Stimulated activated CD4-positive, alpha-beta T cell treated with anti-CD3 and anti-CD28 coated beads, Interleukin-2, amount 100 ng/mL, for 48 hours (primary cell): ENCODE data around the gene ANKH.
A peak's percentile ranks its signal among the peaks of the same experiment; 100 is the strongest.
"Not testable (repeated sequence)": the region's sequence is repeated elsewhere in the genome, so short reads cannot be mapped to it uniquely, and the experiment has no call there.

Experiments used
- DNase-seq, 2 donors: peaks; one replicate each; pipeline ENCODE4 v3.0.0-alpha.2; 2020

ANKH gene

DNA sequence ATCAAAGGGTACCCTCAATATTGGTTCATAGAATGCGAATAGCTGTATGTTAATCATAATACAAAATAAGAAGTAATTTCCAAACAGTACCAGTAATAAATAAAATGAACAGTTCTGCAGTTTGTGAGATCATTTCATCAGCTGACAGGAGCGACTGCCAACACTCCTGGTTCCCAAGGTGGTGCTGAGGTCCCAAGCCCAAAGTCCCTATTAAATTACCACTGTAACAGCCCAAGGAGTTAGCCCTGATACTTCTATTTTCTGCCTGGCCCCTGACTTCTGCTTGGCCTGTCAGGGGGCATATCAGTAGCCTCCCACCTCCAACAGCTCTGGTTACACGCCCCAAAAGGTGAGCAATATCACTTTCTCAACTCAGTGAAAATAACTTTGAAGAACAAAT is 47.1 kb downstream of the ANKH start:
- DNase-seq: no peak

DNA sequence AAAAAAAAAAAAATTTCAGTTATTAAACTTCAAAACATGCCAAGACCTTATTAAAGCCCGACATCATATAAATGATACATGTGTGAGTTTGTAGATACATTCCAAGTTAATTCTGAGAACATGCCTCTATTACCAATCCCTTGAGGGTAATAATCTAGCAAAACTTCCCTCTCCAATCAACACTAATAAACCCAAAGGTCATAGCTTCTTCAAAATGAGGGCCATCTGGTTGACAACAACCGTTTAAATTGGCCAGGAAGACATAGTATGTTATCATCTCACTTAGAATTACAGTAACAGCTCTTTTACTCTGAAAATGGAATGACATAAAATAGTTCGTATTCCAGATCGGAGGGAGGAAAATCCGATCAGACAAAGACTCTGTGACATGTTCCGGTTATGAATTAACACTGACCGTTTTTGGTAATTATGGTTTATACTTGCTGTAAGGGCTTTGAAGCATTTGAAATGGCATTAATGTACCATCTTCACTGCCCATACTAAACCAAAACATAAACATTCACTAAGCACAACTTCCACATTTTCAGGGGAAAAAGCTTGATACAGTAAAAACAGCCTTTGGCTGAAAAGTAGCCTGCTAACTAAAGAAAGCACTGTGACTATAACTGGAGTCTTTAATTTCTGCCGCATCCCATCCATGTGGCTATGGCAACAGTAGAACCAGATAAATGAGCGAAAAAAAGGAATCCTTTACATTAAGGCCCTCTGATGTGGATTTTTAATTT is 50.3 kb downstream of the ANKH start:
- DNase-seq: no peak

DNA sequence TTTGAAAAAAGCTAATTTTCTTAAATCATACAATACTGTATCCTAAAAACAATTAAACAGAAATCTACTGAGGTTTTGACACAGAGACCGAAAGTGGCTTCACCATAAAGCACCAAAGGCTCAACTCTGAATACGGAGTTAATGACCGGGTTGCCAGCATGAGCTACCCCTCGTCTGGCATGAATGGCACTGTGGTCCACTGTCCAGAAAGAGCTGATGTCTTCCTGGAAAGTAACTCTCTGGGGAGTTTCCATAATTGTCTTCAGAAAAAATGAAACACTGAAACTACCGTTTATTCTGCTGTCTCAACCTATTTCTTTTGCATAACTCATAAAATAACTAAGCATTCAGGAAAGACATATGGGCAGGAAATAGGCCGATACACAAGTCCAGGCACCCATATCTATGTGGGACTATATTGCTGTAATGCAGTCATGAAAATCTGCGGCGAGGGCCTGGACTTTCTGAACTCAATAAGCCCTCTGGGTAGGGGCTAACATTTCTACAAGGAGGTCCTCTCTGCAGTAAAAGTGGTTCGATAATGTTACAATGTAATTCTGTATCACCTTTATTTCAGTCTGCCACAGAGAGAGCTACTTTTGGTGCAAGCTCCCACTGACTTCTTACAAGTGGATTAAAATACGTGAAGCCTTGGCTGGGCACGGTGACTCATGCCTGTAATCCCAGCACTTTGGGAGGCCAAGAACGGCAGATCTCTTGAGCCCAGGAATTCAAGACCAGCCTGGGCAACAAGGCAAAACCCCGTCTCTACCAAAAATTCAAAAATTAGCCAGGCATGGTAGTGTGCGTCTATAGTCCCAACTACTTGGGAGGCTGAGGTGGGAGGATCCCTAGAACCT is 52.4 kb downstream of the ANKH start:
- DNase-seq: no peak

DNA sequence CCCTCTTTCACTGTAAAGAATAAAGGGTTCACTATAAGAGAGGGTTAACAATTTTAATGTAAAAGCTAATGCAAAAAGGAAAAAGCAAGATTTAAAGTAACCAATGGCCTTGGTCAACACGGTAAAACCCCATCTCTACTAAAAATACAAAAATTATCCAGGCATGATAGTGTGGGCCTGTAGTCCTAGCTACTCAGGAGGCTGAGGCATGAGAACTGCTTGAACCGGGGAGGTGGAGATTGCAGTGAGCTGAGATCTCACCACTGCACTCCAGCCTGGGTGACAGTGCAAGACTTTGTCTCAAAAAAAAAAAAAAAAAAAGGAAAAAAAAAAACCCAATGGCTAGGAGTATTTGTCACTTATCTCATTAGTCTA is 53.8 kb downstream of the ANKH start:
- DNase-seq: not testable (repeated sequence)

DNA sequence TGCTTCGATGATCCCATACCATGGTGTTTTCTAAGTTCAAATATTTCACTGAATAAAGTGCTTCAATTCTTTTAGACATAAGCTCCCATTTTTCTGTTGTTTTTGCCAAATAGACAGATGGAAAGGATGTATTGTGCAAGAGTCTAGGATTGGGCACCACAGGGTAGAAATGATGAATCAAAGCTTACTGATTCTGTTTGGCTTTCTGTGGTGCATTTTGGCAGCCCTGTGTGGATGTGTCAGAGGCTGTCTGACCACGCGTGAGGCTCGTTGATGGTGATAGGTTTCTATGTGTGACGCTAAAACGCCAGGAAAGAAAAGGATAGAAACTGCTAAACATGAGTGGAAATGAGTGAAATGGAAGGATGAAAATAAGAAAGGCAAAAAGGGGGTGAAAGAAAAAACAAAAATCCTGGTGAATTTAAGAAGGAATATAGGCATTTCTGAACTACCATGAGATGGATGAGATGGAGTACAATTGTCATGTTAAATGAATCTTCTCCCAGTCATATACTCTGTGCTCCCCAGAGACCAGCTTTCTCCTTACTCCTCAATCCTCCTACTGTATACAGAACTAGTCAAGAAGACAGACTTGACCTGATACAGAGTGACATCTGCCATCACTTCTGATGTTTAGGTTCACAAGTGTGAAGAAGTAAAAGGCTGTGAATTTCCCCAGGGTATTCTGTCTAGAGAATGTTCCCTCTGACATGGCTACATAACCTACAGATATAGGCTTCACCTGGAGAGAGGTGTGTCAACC is 54.4 kb downstream of the ANKH start:
- peak; percentile 23 to 26 for DNase-seq

DNA sequence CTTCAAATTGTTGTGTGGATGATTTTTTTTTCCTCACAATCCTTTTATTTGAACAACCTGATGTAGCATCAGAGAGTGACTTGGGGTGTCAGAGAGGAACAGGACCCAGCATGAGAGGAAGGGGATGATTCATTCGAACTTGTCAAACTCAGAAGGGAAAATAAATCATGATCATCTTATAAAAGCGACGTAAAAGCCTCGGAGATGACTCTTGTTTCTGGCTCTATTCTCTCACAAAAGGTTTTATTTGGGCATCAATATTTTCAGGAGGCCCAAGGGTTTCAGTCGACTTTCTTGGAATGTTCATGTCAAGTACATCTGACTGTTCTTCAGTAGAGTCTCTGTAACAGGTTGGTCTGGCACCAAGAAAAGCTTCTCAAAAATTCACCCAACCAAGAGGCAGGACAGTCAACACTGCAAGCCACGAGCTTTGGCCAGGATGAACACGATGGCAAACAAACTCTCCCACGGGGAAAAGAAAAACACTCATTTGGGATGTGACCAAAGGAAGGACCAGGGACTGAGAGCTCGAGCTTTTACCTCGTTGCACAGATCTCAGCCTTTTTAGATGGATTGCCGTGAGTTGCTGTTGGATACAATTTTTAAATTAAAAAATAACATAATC is 55.1 kb downstream of the ANKH start:
- no peak for DNase-seq

DNA sequence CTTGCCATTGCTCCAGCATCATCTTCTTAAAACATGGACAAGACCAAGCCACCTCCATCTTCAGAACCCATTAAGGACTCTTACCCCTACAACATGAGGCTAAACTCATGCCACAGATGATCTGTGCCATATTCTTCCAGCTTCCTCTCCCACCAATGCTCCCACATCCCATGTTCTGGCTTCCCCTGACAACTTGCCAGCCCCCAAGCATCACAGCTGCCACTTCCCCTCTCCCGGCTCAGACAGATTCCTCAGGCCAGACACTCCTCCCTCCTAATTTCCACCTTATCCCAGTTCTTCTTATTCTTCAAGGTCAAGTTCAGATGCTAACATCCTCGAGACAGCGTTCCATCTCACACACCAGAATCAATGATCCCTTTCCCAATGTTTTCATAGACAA is 57.8 kb downstream of the ANKH start:
- no peak for DNase-seq

DNA sequence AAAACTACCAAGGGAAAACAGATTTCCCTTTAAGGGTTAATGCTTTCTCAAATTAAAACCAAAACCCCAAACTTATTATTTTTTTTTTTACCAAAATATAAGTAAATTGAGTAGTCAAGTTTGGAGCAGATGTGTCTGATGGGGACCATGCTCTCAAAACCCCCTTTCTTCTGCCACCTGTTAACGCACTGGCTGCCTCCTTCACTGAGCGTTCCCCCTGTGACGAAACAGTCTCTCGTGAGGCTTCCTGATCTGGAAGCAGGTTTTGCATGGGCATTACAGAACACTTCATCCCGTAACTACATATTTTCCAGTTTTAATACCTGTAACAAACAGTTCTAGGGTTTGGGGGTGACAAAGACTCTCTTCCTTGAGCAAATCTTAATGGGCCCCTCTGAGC is 59.4 kb downstream of the ANKH start:
- no peak for DNase-seq

DNA sequence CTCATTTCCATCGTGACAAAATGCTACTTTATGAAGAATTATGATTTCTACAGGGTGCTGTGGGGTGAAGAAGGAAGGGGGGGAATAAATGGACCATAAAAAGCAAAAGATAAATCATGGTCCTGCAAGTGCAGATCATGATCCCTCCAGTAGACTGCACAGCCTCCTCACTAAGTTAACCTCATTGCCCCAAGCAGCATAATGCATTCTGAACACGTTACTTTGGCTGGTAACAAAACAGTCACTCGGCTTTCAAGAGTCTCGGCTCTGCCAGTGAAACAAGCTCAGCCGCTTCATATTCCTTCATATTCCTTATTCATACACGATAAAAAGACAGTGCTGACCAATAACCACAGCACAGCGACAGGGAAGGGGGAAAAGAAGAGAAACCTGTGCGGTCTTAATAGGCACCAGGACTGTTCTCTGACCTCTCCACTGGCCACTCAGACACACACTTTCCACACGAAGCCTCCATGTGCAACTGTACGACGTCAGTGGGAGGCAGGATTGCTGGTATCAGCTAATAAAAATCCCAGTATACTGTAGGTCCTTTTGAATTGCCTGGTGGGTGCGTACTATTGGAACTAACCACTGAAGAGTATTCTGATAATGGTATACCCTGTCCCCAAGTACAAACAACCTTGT is 60.5 kb downstream of the ANKH start:
- DNase-seq: no peak

DNA sequence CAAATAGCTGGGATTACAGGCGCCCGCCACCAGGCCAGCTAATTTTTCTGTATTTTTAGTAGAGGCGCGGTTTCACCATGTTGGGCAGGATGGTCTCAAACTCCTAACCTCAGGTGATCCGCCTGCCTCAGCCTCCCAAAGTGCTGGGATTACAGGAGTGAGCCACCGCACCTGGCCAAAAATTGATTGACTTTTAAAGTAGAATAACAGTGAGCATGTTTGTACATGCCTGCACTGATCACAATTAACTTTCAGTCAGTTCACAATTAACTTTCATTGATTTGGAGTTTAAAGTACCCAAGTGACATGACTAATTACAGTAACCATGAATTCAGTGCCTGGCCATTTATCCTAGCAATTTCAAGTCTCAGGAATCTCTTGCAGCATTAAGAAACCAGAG is 61.3 kb downstream of the ANKH start:
- no peak for DNase-seq

DNA sequence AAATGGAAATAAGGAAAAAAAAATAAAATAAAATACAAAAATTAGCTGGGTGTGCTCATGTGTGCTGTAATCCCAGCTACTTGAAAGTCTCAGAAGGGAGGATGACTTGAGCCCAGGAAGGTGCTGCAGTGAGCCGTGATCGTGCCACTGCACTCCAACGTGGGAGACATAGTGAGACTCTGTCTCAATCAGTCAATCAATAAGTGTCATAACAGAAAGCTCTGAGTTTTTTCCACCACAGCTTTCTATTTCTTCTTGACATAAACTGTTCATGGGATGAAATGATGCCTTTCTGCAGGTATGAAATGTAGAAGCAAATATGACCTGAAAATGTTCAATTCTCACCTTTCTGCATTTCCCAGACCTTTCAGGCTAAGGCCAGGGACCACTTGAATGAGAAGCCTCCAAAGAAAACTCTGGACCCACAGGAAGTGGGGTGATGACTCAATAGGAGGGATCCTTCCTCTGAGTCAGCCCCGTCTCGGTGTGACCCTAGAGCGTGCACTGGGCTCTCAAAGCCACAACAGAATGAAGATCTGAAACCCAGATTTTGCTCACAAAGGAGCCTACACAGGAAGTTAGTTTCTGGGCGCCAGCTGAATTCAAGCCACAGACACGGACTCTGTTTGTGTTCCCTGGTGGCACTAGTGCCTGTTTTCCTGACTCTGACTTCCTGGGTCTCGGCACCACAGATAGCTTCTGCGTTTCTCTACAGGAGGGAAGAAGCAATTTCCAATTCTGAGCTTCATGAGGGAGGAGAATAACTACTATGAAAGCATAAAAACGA is 62.0 kb downstream of the ANKH start:
- DNase-seq: peak; percentile 63 to 68

DNA sequence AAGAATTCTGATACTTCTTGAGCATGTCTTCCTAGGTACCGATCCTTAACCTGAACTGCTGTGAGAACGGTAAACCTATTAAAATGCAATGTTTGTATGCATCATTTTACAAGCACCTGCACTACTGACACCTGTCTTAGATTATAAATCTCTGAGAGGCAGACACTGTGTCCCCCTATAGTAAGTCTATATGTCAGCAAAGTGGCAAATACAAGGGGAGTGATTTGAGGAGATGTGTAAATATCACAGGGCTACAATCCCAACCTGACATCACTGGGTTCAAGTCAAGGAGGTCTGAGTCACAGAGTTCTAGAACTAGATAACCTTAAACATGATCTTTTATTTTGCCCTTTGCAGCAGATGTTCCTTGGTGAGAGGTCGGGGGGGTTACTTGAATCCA is 64.1 kb downstream of the ANKH start:
- DNase-seq: no peak

DNA sequence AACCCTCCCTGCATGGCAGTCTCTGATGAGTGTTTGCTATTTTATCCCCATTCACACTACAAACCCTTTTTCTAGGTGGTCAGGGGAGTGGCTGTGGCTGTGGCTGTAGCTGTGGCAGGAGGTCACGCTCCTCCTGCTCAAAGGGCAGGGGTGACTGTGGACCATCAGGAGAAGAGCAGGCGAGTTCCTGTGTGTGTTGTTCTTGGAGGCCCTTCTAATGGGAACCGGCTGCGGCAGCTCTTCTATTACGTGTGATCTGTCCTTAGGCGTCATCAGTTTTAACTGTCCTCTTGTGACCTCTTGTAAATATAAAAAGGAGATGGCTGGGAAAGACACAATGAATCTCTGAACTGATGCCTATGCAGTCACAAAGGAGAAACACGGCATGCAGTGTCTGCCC is 65.1 kb downstream of the ANKH start:
- no peak for DNase-seq

DNA sequence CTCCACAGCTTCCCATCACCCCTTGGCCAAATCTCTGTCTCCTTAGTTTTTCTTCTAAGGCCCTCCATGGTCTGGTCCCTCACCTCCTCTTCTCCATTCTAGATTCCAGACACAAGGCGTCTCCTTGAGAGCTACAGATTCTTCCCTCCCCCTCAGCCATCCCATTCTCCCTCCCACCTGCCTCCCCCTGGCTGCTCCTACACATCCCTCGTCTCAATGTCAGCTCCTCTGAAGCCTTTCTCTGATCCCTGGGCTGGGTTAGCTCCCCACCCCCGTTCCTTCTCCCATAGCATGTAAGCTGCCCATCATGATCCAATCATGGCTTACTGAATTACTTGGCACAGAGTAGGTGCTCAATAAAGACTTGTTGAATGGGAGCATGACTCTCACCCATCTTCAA is 69.0 kb downstream of the ANKH start:
- DNase-seq: no peak

DNA sequence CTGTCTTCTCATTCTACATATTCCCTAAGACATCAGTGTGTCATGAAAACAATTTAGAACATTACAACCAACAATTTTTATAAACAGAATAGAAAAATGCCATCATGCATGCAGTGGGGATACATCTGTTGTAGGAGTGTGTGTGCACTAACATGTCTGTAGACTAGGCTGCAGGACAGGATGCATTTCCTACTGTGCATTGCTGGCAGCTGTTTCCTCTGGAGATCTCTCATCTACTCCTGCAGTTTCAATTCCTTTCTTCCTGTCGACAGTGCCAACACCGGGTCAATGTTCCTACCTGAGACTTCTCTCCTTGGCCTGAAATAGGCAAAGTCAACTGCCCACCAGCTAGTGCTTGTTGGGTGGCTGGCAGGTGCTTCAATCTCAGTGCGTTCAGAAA is 69.8 kb downstream of the ANKH start:
- DNase-seq: no peak

DNA sequence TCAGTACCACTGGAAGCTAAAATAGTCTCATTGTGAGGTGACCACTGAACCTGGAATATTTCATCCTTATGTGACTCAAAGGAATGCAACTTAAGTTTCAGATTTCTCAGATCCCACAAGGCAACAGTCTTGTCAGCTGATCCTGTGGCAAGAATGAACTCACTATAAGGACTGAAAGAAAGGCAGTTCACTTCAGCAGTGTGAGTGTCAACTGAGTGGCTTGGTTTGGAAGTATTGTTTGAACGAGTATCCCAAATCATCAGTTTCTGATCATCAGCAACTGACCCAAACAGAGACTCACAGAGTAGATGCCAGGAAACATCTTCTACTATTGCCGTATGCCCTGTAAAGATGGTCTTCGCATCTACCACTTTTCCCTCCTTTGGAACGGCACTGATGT is 74.2 kb downstream of the ANKH start:
- not testable (repeated sequence) for DNase-seq

DNA sequence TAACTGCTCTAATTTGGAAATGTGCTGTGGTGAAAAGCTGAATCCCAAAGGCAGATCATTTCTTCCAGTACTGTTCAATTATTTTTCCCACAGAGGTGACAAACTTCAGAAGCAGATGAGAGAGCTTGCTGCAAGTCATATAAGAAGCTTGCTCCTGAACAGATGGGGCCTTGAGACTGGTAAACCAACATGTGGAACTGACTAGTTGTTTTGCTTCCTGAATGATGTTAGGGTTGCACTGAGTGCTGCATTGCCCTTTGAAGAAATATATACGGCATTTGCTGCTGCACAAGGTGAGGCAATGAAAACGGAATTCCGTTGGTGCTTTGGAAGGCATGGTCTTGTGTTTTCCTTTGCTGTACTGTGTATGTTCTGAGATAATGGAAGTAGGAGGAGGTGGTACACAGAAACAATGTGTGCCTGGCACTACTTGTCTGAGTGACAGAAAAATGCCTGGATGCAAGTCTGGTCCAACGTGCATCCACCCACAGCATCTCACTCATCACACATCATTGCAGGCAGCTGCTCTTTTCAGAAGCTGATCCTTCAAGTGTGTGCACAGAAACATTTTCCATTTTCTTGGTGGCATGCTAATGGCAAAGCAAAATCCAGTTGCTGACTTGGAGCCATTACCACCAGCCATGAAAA is 76.9 kb downstream of the ANKH start:
- DNase-seq: no peak

DNA sequence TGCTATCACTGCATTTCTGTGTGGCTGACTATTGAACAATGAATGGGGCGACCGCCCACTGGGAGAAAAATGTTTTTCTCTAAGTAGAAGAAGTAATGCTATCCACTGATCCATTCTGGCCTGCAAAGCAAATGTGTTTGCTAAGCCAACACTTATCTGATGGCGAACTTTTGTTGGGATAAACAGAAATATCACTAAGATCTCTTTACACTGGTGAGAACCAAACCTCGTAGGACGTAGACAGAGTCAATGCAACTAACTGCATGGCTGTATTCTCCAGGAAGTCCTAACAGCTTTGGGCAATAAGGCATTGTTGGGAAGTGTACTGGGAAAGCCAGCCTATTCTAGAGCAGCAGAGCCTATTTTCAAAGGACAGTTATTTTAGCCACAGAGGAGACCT is 77.7 kb downstream of the ANKH start:
- DNase-seq: no peak

DNA sequence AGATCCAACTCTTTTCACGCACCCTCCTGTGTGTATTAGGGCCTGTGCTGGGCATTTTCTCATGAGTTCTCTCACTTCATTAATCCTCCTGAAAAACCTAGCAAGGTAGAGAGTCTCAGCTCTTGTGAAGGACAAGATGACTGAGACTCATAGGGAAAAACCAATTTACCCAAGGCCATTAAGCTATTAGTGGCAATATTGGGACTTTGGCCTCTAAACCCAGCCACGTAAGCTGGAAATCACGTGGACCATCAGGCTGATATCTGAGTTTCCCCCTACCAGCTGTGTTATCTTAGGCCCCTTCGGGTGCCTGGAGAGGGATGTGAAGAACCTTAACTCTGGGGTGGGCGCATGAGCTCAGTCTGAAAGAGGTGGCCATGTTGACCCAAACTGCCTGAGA is 80.7 kb downstream of the ANKH start:
- DNase-seq: no peak

DNA sequence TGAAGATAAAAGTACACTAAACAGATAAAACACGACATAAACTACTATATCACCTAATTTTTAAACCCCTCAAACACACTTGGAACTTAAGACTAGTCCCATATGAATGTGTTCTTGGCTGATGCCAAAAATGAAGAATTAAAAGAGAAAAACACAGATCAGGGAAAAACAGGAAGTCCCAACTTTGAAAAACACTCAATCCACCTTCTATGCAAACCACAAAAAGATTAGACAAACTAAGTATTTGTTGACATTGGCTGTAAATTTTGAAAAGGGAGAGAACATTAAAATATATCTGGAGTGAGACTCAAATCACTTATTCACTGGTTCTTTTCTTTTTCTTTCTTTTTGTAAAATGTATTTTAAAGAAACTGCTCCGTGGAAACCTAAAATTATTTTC is 81.4 kb downstream of the ANKH start:
- no peak for DNase-seq
